Ectodermal cell (in vitro differentiated cells): ENCODE measurements around the gene ARHGEF19.

Source experiments
- H3K27ac ChIP-seq: 2 replicates; pipeline ENCODE4 v1.7.0; 2013; ENCODE audit warnings: mild to moderate bottlenecking, low read depth, low read length; ENCODE audit not compliant: insufficient read depth, poor library complexity, severe bottlenecking
- H3K27me3 ChIP-seq: 2 replicates; pipeline ENCODE4 v1.7.0; 2013; ENCODE audit warnings: mild to moderate bottlenecking, low read length; ENCODE audit not compliant: insufficient read depth, control insufficient read depth, poor library complexity, severe bottlenecking
- H3K36me3 ChIP-seq: one replicate; pipeline ENCODE4 v1.7.0; 2013; ENCODE audit warnings: low read length; ENCODE audit not compliant: control insufficient read depth, insufficient read depth
- H3K4me1 ChIP-seq: one replicate; pipeline ENCODE4 v1.7.0; 2013; ENCODE audit warnings: low read length; ENCODE audit not compliant: control insufficient read depth, insufficient read depth
- H3K4me3 ChIP-seq: 2 replicates; pipeline ENCODE4 v1.7.0; 2013; ENCODE audit warnings: low read depth, low read length, control low read depth; ENCODE audit not compliant: insufficient read depth
- H3K9me3 ChIP-seq: 2 replicates; pipeline ENCODE4 v1.7.0; 2013; ENCODE audit warnings: mild to moderate bottlenecking, low read length, moderate library complexity; ENCODE audit not compliant: control insufficient read depth
- WGBS, 2 experiments: methylation state at CpG; one replicate each; pipeline ENCODE4 v1.1.7; 2013; ENCODE audit warnings: missing lambda C conversion rate in 2 of 2; 5-methylcytosine and 5-hydroxymethylcytosine counted together

ARHGEF19 gene

DNA sequence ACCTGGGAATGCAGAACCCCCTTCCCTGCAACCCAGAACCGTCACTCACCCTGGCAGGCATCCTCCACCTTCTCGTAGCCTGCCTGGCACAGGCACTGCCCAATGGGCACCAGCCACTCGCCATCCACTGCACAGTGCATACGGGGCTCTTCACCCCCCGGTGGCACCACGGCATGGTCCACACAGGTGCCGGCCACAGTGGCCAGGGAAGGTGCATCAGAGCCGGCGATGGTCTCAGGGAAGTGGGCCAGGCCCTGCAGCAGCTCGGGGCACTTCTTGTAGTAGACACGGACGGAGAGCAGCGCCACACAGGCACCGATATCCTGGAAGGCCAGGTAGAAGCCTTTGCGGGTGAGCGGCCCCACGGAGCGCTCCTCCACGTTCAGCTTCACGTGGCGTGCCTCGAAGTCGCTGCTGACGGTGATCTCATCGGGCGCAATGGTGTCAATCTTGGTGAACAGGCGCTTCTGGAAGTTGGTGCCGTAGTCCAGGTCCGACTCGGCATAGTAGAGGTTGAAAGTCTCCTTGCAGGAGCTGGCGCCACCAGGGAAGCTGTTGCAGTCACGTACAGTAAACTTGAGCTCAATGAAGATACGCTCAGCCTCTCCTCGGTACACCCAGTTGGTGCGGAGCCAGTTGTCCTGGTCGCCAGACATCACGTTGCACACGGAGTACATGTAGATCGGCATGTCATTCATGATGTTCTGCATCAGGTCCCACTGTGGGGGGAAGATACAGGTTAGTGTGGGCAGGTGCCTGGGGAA is 63.9 kb downstream of the ARHGEF19 start:
- H3K4me1 ChIP-seq, result peaks cover 61% of the 10 kb centered on the region

More for the DNA sequence above, 63.9 kb downstream of the ARHGEF19 start:
- Histone ChIP-seq H3K36me3 (peaks cover 12% of the 10 kb centered on the region), H3K27ac (no peak overlapping the region), H3K27me3 (peaks cover 3% of the 10 kb centered on the region), H3K4me3 (no peak overlapping the region), H3K9me3 (no peaks in the 10 kb centered on the region)
- 94% methylated on average over 39 of the region's 39 CpGs for WGBS, 2 experiments
